Adrenal gland (tissue), 12 donors: ENCODE data around the gene MAPKAPK5. TPM values are rescaled to one million over a fixed set of nuclear protein-coding genes. Genes with fewer than 3 reads are reported as not detected.
"Not testable (repeated sequence)": the region's sequence is repeated elsewhere in the genome, so short reads cannot be mapped to it uniquely, and the experiment has no call there.

Experiments
- DNase-seq, 7 donors: peaks; one replicate each; pipeline ENCODE4 v3.0.0-alpha.2; 2019 to 2020
- H3K27ac ChIP-seq, 5 donors: fragments of 200-600 bp; sonication (generic) in 4 of 5; 1 replicate in 3 of 5; 2 replicates in 2 of 5; pipeline versions ENCODE4 v1.5.1 to v1.8.0; 2016 to 2020; ENCODE audit warnings: mild to moderate bottlenecking in 1 of 5
- H3K27me3 ChIP-seq: fragments of 200-600 bp; 2 replicates; pipeline ENCODE4 v1.8.0; 2021
- H3K36me3 ChIP-seq, 2 donors: fragments of 200-600 bp; replicated peaks in 1 of 2; 1 replicate in 1 of 2; 2 replicates in 1 of 2; pipeline versions ENCODE4 v1.5.1 to v1.8.0; 2018 to 2022
- H3K4me1 ChIP-seq, 2 donors: fragments of 200-600 bp; replicated peaks in 1 of 2; 1 replicate in 1 of 2; 2 replicates in 1 of 2; pipeline versions ENCODE4 v1.5.1 to v1.8.0; 2018 to 2021
- H3K4me3 ChIP-seq, 4 donors: fragments of 200-600 bp; sonication (generic) in 3 of 4; one replicate each; pipeline ENCODE4 v1.5.1; 2016 to 2018
- H3K9me3 ChIP-seq, 3 donors: fragments of 200-600 bp; sonication (generic) in 1 of 3; replicated peaks in 1 of 3; 1 replicate in 2 of 3; 2 replicates in 1 of 3; pipeline versions ENCODE4 v1.5.1 to v1.8.0; 2016 to 2021
- POLR2A ChIP-seq, 2 donors: fragments of 450-650 bp; IDR thresholded peaks; one replicate each; pipeline ENCODE4 v1.6.1; 2017; ENCODE audit warnings: antibody characterized with exemption in 2 of 2, mild to moderate bottlenecking in 2 of 2, moderate library complexity in 1 of 2
- WGBS, 4 donors: extraction: QIAGEN DNeasy Blood & Tissue Kit in 2 of 4; methylation state at CpG; one replicate each; pipeline versions ENCODE4 v1.1.5 to v1.1.7; 2013 to 2017; 5-methylcytosine and 5-hydroxymethylcytosine counted together
- intact Hi-C, 2 donors: fragments of 100-400 bp; cut with DNase I; formaldehyde crosslinking; loops; one replicate each; pipeline versions ENCODE4 v1.14.1 to v1.15.0; 2022 to 2023
- polyA plus RNA-seq, 3 donors: library from polyadenylated mRNA; stranded (reverse); fragments of 200-250 nt in 2 of 3; fragments of 350-450 nt in 1 of 3; fragmentation: Illumina TruSeq in 1 of 3; extraction: RNeasy Lipid Tissue Mini Kit (QIAGEN cat#74804) in 1 of 3; gene quantifications; one replicate each; pipeline ENCODE4 v1.2.3, GENCODE V29; 2013 to 2014
- total RNA-seq, 9 donors: library from RNA; depleted of rRNA in 4 of 9; stranded (reverse); fragments of >200 nt in 4 of 9; fragments of 120-200 nt in 1 of 9; fragmentation: NEBNext Ultra II Directional in 1 of 9; extraction: Animal tissue kit (Norgen Biotek cat#: 25700) in 1 of 9; gene quantifications; one replicate each; pipeline versions ENCODE4 v1.1.0 to v1.2.4, GENCODE V29; 2013 to 2023
- TF ChIP-seq, protein P1 (sequence below), 6 experiments: fragments of 450-650 bp in 4 of 6; fragments of 200-600 bp in 2 of 6; sonication (generic) in 1 of 6; IDR thresholded peaks; 1 replicate in 5 of 6; 2 replicates in 1 of 6; pipeline versions ENCODE4 v1.5.1 to v1.8.0; 2016 to 2021; ENCODE audit warnings: antibody characterized with exemption in 6 of 6, mild to moderate bottlenecking in 2 of 6, moderate library complexity in 1 of 6
- donor health status: healthy with polysubstance abuse.
- donor health status: Bipolar disorder and iron deficiency.
- donor health status: DM: yes; HTN: yes; CAD: no.
- donor health status: DM: no; HTN: no; CAD: no.
- donor health status: DM: no; HTN: no; CAD: no.
- donor health status: DM: yes; HTN: yes; CAD: no.

The MAPKAPK5 gene
- total and polyA plus RNA-seq, 12 donors, result 13.8 to 62.1 (median 45.7) TPM

DNA sequence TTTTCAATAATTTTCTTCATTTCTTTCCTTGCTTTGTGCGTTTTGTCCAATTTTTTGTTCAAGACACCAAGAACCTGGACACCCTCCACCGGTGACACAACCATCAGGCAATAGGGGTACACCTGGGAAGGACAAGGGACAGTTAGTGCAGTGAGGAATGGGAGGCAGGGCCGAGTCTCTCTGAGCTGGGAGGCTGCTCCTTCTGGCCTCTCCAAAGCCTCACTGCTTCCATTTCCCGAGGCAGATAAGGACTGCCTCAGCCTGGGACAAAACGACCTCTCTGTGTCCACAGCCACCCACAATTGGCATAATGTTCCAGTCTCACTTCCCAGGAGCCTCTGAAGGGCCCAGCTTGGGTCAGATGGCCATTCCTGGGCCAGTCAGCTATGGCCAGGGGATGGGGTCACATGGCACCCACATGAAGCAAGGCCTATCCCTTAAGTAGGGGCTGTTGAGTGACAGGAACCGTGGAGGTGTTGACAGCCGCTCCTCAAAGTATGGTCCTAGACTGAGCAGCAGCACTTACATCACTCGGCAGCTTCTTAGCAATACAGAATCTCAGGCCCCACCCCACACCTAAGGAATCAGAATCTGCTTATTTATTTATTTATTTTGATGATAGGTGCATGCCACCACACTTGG, 13.6 kb upstream of the MAPKAPK5 start:
- WGBS, 4 donors, result 80 to 85% (median 82%) methylated on average over 6 to 8 of the region's 8 CpGs
- Histone ChIP-seq H3K4me1 (no peaks in the 10 kb centered on the region), H3K9me3 (no peaks in the 10 kb centered on the region), H3K27ac (no peak overlapping the region), H3K4me3 (no peak overlapping the region), H3K36me3 (no peaks in the 10 kb centered on the region), H3K27me3 (no peaks in the 10 kb centered on the region)
- TF ChIP-seq POLR2A (IDR thresholded peaks at IDR 0.05), result no peak
- TF ChIP-seq, protein P1, sequence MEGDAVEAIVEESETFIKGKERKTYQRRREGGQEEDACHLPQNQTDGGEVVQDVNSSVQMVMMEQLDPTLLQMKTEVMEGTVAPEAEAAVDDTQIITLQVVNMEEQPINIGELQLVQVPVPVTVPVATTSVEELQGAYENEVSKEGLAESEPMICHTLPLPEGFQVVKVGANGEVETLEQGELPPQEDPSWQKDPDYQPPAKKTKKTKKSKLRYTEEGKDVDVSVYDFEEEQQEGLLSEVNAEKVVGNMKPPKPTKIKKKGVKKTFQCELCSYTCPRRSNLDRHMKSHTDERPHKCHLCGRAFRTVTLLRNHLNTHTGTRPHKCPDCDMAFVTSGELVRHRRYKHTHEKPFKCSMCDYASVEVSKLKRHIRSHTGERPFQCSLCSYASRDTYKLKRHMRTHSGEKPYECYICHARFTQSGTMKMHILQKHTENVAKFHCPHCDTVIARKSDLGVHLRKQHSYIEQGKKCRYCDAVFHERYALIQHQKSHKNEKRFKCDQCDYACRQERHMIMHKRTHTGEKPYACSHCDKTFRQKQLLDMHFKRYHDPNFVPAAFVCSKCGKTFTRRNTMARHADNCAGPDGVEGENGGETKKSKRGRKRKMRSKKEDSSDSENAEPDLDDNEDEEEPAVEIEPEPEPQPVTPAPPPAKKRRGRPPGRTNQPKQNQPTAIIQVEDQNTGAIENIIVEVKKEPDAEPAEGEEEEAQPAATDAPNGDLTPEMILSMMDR (IDR thresholded peaks at IDR 0.05), result no peak
- DNase-seq, result peak in 1 of 7 donors; percentile 30
- intact Hi-C loops, result no loop called here

- intact Hi-C loops, result not testable (repeated sequence)
Measured at GRCh38 chr12:111829635-111830034, 12.4 kb upstream of the MAPKAPK5 start.

DNA sequence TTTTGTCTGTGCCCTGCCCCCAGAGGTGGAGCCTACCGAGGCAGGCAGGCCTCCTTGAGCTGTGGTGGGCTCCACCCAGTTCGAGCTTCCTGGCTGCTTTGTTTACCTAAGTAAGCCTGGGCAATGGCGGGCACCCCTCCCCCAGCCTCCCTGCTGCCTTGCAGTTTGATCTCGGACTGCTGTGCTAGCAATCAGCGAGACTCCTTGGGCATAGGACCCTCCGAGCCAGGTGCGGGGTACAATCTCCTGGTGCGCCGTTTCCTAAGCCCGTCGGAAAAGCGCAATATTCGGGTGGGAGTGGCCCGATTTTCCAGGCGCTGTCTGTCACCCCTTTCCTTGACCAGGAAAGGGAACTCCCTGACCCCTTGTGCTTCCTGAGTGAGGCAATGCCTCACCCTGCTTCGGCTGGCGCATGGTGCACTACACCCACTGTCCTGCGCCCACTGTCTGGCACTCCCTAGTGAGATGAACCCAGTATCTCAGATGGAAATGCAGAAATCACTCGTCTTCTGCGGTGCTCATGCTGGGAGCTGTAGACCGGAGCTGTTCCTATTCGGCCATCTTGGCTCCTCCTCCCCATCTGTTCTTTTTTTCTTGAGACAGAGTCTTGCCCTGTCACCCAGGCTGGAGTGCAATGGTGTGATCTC, 7.2 kb upstream of the MAPKAPK5 start:
- intact Hi-C loops, H3K4me1 ChIP-seq, H3K9me3 ChIP-seq, H3K27me3 ChIP-seq, H3K36me3 ChIP-seq, H3K4me3 ChIP-seq: not testable (repeated sequence)
- DNase-seq, result peak in 6 of 7 donors; percentile 23 to 54 (median 36)
- H3K27ac ChIP-seq, result peak overlapping the region in 1 of 5 donors; percentile 52
- WGBS, 4 donors, result 63 to 80% (median 73%) methylated on average over 12 to 22 of the region's 22 CpGs

More at GRCh38 chr12:111829635-111830034, 12.4 kb upstream of the MAPKAPK5 start:
- not testable (repeated sequence) for H3K9me3 ChIP-seq, H3K4me3 ChIP-seq, H3K4me1 ChIP-seq, H3K27ac ChIP-seq, H3K27me3 ChIP-seq, H3K36me3 ChIP-seq, DNase-seq
- 76 to 98% (median 82%) methylated on average over 3 of the region's 3 CpGs for WGBS, 4 donors

- H3K9me3 ChIP-seq, intact Hi-C loops, H3K4me3 ChIP-seq, H3K4me1 ChIP-seq, H3K27me3 ChIP-seq: not testable (repeated sequence)
- peak in 1 of 7 donors; percentile 45 for DNase-seq
- peaks cover 0 to 10% of the 10 kb centered on the region in 2 donors for H3K36me3 ChIP-seq
- 88 to 100% (median 91%) methylated on average over 2 to 28 of the region's 28 CpGs for WGBS, 4 donors
- H3K27ac ChIP-seq, result peak overlapping the region in 1 of 5 donors; percentile 52
Measured at GRCh38 chr12:111835531-111836181, 6.4 kb upstream of the MAPKAPK5 start.

GRCh38 chr12:111838353-111838752, 3.7 kb upstream of the MAPKAPK5 start:
- no peaks in the 10 kb centered on the region for H3K9me3 ChIP-seq
- WGBS, 4 donors, result 90 to 95% (median 92%) methylated on average over 3 of the region's 3 CpGs
- H3K27ac ChIP-seq, result no peak overlapping the region
- H3K36me3 ChIP-seq, result peaks cover 0 to 10% of the 10 kb centered on the region in 2 donors
- intact Hi-C loops, result no loop called here
- no peaks in the 10 kb centered on the region for H3K27me3 ChIP-seq
- no peak overlapping the region for H3K4me3 ChIP-seq
- H3K4me1 ChIP-seq, result peaks cover 17 to 19% of the 10 kb centered on the region in 2 donors
- no peak for DNase-seq
- TF ChIP-seq, protein P1 (IDR thresholded peaks at IDR 0.05), result no peak
- TF ChIP-seq POLR2A (IDR thresholded peaks at IDR 0.05), result no peak
